SH-SY5Y (cell line): ENCODE results near the gene ATP8A1.

Experiments used
- GATA2 ChIP-seq: IDR thresholded peaks from 2 replicates; pipeline ENCODE4 v1.6.1; 2011; ENCODE audit warnings: mild to moderate bottlenecking, low read depth, low read length
- GATA3 ChIP-seq: IDR thresholded peaks from 2 replicates; pipeline ENCODE4 v1.6.1; 2011; ENCODE audit warnings: low read depth, mild to moderate bottlenecking, low read length, moderate library complexity

DNA sequence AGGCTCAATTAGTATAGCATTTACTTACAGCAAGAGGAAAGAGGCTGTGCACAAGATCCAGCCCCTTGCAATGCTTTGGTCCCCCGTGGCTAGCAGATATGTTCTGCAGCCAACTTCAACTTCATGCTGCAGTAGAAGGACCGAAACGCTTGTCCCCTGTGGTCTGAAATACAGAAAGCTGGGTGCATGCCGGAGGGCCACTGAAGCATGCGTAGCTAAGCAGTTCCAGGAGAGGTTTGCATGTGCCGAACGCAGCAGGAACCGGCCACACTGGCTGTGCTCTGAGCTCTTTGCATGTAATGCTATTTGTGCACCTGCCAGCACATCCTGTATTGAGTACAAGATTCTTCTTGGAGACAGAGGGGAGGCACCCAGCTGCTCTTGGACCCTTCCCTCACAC lies 295.4 kb downstream of the ATP8A1 start:
- TF ChIP-seq GATA2 (no peak), GATA3 (no peak)
